PC-9 (cell line): ENCODE results near the gene OR5B21.

Source experiments
- CTCF ChIP-seq: fragments of 200-600 bp; sonication (generic); conservative IDR thresholded peaks from 2 replicates; pipeline ENCODE4 v1.6.1; 2017; ENCODE audit warnings: mixed run types, antibody characterized with exemption, mild to moderate bottlenecking, moderate library complexity
- EZH2 ChIP-seq: fragments of 200-600 bp; sonication (generic); IDR thresholded peaks from 2 replicates; pipeline ENCODE4 v1.8.0; 2017; ENCODE audit warnings: antibody characterized with exemption, low read depth

GRCh38 chr11:58530236-58530635, 22.3 kb upstream of the OR5B21 start:
- TF ChIP-seq CTCF (no peak), EZH2 (no peak)
